ENCODE results near the gene RIPK1.
"Not testable (repeated sequence)": the region's sequence is repeated elsewhere in the genome, so short reads cannot be mapped to it uniquely, and the experiment has no call there.

DNA sequence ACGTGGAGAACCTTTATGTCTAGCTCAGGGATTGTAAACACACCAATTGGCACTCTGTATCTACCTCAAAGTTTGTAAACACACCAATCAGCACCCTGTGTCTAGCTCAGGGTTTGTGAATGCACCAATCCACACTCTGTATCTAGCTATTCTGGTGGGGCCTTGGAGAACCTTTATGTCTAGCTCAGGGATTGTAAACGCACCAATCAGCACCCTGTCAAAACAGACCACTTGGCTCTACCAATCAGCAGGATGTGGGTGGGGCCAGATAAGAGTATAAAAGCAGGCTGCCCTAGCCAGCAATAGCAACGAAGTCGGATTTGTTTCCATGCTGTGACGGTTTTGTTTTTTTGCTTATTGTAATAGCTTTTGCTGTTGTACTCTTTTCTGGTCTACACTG, 40.1 kb upstream of the RIPK1 start:
- not testable (repeated sequence) for TF ChIP-seq EZH2 (IDR thresholded peaks at IDR 0.05; ENCODE audit: borderline replicate concordance, low read depth, low read length, severe bottlenecking); CTCF (IDR thresholded peaks at IDR 0.05; ENCODE audit: borderline replicate concordance, extremely low read depth, low read length, poor library complexity, severe bottlenecking)
